ENCODE results near the gene LMX1B.

The LMX1B gene

DNA sequence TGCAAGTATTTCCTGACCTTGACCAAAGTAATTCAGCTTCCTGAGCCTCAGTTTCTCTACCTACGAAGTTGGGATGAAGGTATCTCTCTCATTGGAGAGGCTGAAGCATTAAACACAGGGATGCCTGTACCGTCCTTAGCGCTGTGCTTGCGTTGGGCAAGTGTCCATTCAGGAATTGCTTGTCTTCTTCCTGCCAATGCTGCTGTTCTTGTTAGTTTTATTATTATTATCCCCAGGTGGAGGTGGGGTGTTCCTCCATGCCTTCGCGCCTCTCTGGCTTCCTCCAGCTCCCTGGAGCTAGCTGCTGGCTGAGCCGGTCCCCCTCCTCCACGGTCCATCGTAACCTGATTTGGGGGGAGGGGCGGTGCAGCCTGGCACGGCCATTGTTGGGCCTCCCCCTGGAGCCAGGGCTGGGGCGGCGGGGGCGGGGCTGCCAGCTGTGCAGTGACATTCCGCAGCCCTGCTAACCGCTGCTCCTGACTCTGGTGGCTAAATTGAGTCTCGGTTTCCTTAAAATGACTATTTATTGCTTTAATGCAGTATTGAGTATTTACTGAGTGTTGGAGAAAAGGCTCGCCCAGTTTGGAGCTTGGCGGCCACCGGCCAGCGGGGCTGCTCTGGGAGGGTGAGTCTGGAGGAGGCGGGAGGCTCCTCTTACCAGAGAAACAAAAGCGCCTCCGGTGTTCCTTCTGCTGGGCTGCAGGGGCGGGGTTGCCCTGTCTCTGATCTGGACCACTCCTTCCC, 51.3 kb downstream of the LMX1B start:
- no peak overlapping the region for H3K27ac ChIP-seq (ENCODE audit: low read depth, low read length)
- no peaks in the 10 kb centered on the region for H3K9me3 ChIP-seq (ENCODE audit: insufficient read depth, low read length)
- H3K27me3 ChIP-seq (ENCODE audit: low read length) = no peaks in the 10 kb centered on the region
- H3K9ac ChIP-seq (ENCODE audit: low read length) = no peak overlapping the region
- no peaks in the 10 kb centered on the region for H4K20me1 ChIP-seq (ENCODE audit: low read depth, low read length)
- no peaks in the 10 kb centered on the region for H3K36me3 ChIP-seq (ENCODE audit: low read length)
- H2AFZ ChIP-seq (ENCODE audit: low read depth, low read length, severe bottlenecking) = no peak overlapping the region
- no peak overlapping the region for H3K4me3 ChIP-seq (ENCODE audit: insufficient read depth, low read length, poor library complexity, severe bottlenecking)
- H3K9me2 ChIP-seq (replicated peaks; ENCODE audit: insufficient read depth, low read length) = no peaks in the 10 kb centered on the region
- H3F3A ChIP-seq (ENCODE audit: insufficient read depth) = no peaks in the 10 kb centered on the region
- H3K4me2 ChIP-seq (ENCODE audit: low read depth, low read length, poor library complexity, severe bottlenecking) = no peak overlapping the region
- no peaks in the 10 kb centered on the region for H3K79me2 ChIP-seq (ENCODE audit: insufficient read depth, low read length)
- TF ChIP-seq CTCF (IDR thresholded peaks at IDR 0.05; ENCODE audit: insufficient read depth, low read length, poor library complexity, severe bottlenecking) = no peak

- no peak overlapping the region for H3K4me2 ChIP-seq (ENCODE audit: low read depth, low read length, poor library complexity, severe bottlenecking)
- H3F3A ChIP-seq (ENCODE audit: insufficient read depth) = no peaks in the 10 kb centered on the region
- no peak overlapping the region for H2AFZ ChIP-seq (ENCODE audit: low read depth, low read length, severe bottlenecking)
- no peaks in the 10 kb centered on the region for H4K20me1 ChIP-seq (ENCODE audit: low read depth, low read length)
- H3K27ac ChIP-seq (ENCODE audit: low read depth, low read length) = no peak overlapping the region
- no peaks in the 10 kb centered on the region for H3K79me2 ChIP-seq (ENCODE audit: insufficient read depth, low read length)
- H3K36me3 ChIP-seq (ENCODE audit: low read length) = no peaks in the 10 kb centered on the region
- no peaks in the 10 kb centered on the region for H3K9me2 ChIP-seq (replicated peaks; ENCODE audit: insufficient read depth, low read length)
- H3K9me3 ChIP-seq (ENCODE audit: insufficient read depth, low read length) = no peaks in the 10 kb centered on the region
- no peak overlapping the region for H3K4me3 ChIP-seq (ENCODE audit: insufficient read depth, low read length, poor library complexity, severe bottlenecking)
- TF ChIP-seq CTCF (IDR thresholded peaks at IDR 0.05; ENCODE audit: insufficient read depth, low read length, poor library complexity, severe bottlenecking) (no peak), EZH2phosphoT487 (conservative IDR thresholded peaks at IDR 0.05; ENCODE audit: low read length) (no peak)
- no peak overlapping the region for H3K9ac ChIP-seq (ENCODE audit: low read length)
- no peaks in the 10 kb centered on the region for H3K27me3 ChIP-seq (ENCODE audit: low read length)
These were observed 51.9 kb downstream of the LMX1B start for GRCh38 chr9:126665644-126666035.

GRCh38 chr9:126666155-126666803, 52.6 kb downstream of the LMX1B start:
- no peaks in the 10 kb centered on the region for H3K27me3 ChIP-seq (ENCODE audit: low read length)
- H3K79me2 ChIP-seq (ENCODE audit: insufficient read depth, low read length) = no peaks in the 10 kb centered on the region
- no peak for TF ChIP-seq EZH2phosphoT487 (conservative IDR thresholded peaks at IDR 0.05; ENCODE audit: low read length)
- H3K4me2 ChIP-seq (ENCODE audit: low read depth, low read length, poor library complexity, severe bottlenecking) = no peak overlapping the region
- H3K9ac ChIP-seq (ENCODE audit: low read length) = no peak overlapping the region
- H3K9me3 ChIP-seq (ENCODE audit: insufficient read depth, low read length) = no peaks in the 10 kb centered on the region
- no peaks in the 10 kb centered on the region for H3K9me2 ChIP-seq (replicated peaks; ENCODE audit: insufficient read depth, low read length)
- no peaks in the 10 kb centered on the region for H3F3A ChIP-seq (ENCODE audit: insufficient read depth)
- no peak overlapping the region for H3K27ac ChIP-seq (ENCODE audit: low read depth, low read length)
- no peaks in the 10 kb centered on the region for H3K36me3 ChIP-seq (ENCODE audit: low read length)
- H2AFZ ChIP-seq (ENCODE audit: low read depth, low read length, severe bottlenecking) = no peak overlapping the region
- H4K20me1 ChIP-seq (ENCODE audit: low read depth, low read length) = no peaks in the 10 kb centered on the region
- H3K4me3 ChIP-seq (ENCODE audit: insufficient read depth, low read length, poor library complexity, severe bottlenecking) = no peak overlapping the region

Data from SU-DHL-6 (cell line).